Tibial nerve (tissue), 4 donors: ENCODE data around the gene LIMS1.
"Not testable (repeated sequence)": the region's sequence is repeated elsewhere in the genome, so short reads cannot be mapped to it uniquely, and the experiment has no call there.

ENCODE experiments used
- CTCF ChIP-seq, 5 experiments: fragments of 200-600 bp in 3 of 5; fragments of 450-650 bp in 2 of 5; sonication (generic) in 3 of 5; IDR thresholded peaks; one replicate each; pipeline ENCODE4 v1.5.1; 2016 to 2019; ENCODE audit warnings: antibody characterized with exemption in 5 of 5, mild to moderate bottlenecking in 3 of 5, moderate library complexity in 2 of 5
- EP300 ChIP-seq, 2 donors: sonication (generic); formaldehyde crosslinking; IDR thresholded peaks; one replicate each; pipeline ENCODE4 v1.6.1; 2017; ENCODE audit warnings: antibody characterized with exemption in 2 of 2, mild to moderate bottlenecking in 1 of 2
- POLR2A ChIP-seq, 2 donors: fragments of 450-650 bp; IDR thresholded peaks; one replicate each; pipeline ENCODE4 v1.6.1; 2017; ENCODE audit warnings: antibody characterized with exemption in 2 of 2, mild to moderate bottlenecking in 2 of 2, moderate library complexity in 2 of 2

- TF ChIP-seq CTCF, POLR2A, EP300 (IDR thresholded peaks at IDR 0.05): not testable (repeated sequence)
These were observed 116.2 kb downstream of the LIMS1 start for GRCh38 chr2:108650465-108650864.
